ENCODE results near the gene SNTB2. TPM values are rescaled to one million over a fixed set of nuclear protein-coding genes. Genes with fewer than 3 reads are reported as not detected.

Gene SNTB2
- total and polyA plus RNA-seq, 2 of the 13 experiments (the other 11 are each of a cell fraction or from before 2014, with no cell fraction given), result 11.5 to 19.2 TPM

DNA sequence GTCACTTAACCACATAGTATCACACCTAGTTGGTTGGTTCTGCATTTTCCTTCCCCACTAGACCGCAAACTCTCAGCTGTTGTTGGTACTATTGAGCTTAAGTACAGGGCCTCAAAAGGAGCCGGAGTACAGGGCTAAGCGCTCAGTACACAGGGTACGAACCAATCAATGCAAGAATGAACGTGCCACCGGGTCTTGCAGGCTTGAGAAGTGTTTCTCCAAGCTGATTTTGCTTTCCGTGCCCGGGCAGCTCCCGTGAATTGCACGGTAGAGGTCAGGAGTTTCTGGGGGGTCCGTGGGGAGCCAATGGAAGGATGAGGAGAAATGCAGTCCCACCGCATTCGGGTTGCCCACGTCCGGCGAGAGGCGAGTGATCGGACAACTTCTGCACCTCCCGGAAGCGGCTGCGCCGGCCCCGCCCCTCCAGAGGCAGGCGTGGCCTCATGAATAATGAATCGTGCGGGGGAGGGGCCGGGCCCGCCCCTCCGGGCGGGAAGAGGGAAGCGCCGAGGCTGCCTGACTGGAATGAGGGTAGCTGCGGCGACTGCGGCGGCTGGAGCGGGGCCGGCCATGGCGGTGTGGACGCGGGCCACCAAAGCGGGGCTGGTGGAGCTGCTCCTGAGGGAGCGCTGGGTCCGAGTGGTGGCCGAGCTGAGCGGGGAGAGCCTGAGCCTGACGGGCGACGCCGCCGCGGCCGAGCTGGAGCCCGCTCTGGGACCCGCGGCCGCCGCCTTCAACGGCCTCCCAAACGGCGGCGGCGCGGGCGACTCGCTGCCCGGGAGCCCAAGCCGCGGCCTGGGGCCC, at the start of gene SNTB2 (continued):
- TF ChIP-seq POGK (CRISPR knock-in tag; conservative IDR thresholded peaks at IDR 0.05) (no peak; the same call in 1 of the 2 replicates), KLF16 (CRISPR knock-in tag; IDR thresholded peaks at IDR 0.05) (peak in 1 of 2 experiments; percentile 58; a peak in 2 of 4 replicates), EHMT2 (IDR thresholded peaks at IDR 0.05; ENCODE audit: borderline replicate concordance, low read depth, low read length) (no peak), TRIM24 (CRISPR knock-in tag; IDR thresholded peaks at IDR 0.05) (no peak), ZNF768 (CRISPR knock-in tag; IDR thresholded peaks at IDR 0.05) (peak; percentile 70; the same call in 1 of the 2 replicates), ZNF292 (CRISPR knock-in tag; IDR thresholded peaks at IDR 0.05; ENCODE audit: borderline replicate concordance, low read depth) (peak; percentile 85), RFXANK (CRISPR knock-in tag; IDR thresholded peaks at IDR 0.05) (peak; percentile 51; the same call in 1 of the 2 replicates), UBTF (CRISPR knock-in tag; IDR thresholded peaks at IDR 0.05) (peak; percentile 86), ZSCAN22 (CRISPR knock-in tag; IDR thresholded peaks at IDR 0.05) (no peak), ZFP37 (CRISPR knock-in tag; IDR thresholded peaks at IDR 0.05; ENCODE audit: borderline replicate concordance) (no peak), IRF2 (CRISPR knock-in tag; IDR thresholded peaks at IDR 0.05) (peak; percentile 42; the same call in 1 of the 2 replicates), SOX6 (IDR thresholded peaks at IDR 0.05) (no peak), SOX6 (CRISPR knock-in tag; IDR thresholded peaks at IDR 0.05) (peak; percentile 61; the same call in 1 of the 2 replicates), STAG1 (CRISPR knock-in tag; IDR thresholded peaks at IDR 0.05) (no peak), SIN3B (IDR thresholded peaks at IDR 0.05; ENCODE audit: low read length) (no peak), ATF4 (CRISPR knock-in tag; IDR thresholded peaks at IDR 0.05) (peak in 1 of 2 experiments; percentile 74; a peak in 2 of 4 replicates), ZNF615 (CRISPR knock-in tag; IDR thresholded peaks at IDR 0.05; ENCODE audit: borderline replicate concordance) (0 out of 2 replicates have a peak, but pooled peaks have one; percentile 74), SRY (CRISPR knock-in tag; IDR thresholded peaks at IDR 0.05) (peak; percentile 71), ZMAT3 (CRISPR knock-in tag; conservative IDR thresholded peaks at IDR 0.05) (peak; percentile 95), CREM (IDR thresholded peaks at IDR 0.05) (peak; percentile 35; the same call in 1 of the 2 replicates), CREM (CRISPR knock-in tag; IDR thresholded peaks at IDR 0.05) (no peak), CEBPB (IDR thresholded peaks at IDR 0.05; ENCODE audit: borderline replicate concordance, low read depth, low read length) (no peak), ZNF552 (CRISPR knock-in tag; IDR thresholded peaks at IDR 0.05; ENCODE audit: borderline replicate concordance) (0 out of 2 replicates have a peak, but pooled peaks have one; percentile 41)
- TF ChIP-seq, protein P1, sequence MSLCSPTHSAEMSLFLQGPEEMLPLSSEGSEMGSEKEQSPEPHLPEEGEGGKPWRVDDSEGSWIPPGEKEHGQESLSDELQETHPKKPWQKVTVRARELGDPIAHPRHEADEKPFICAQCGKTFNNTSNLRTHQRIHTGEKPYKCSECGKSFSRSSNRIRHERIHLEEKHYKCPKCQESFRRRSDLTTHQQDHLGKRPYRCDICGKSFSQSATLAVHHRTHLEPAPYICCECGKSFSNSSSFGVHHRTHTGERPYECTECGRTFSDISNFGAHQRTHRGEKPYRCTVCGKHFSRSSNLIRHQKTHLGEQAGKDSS (CRISPR knock-in tag; IDR thresholded peaks at IDR 0.05; ENCODE audit: borderline replicate concordance, low read depth), result peak; percentile 62
